ENCODE measurements around the gene NLGN1. TPM values are rescaled to one million over a fixed set of nuclear protein-coding genes. Genes with fewer than 3 reads are reported as not detected.

NLGN1 gene
- total RNA-seq, 1 experiment from 2014 or later: 16.9 TPM

DNA sequence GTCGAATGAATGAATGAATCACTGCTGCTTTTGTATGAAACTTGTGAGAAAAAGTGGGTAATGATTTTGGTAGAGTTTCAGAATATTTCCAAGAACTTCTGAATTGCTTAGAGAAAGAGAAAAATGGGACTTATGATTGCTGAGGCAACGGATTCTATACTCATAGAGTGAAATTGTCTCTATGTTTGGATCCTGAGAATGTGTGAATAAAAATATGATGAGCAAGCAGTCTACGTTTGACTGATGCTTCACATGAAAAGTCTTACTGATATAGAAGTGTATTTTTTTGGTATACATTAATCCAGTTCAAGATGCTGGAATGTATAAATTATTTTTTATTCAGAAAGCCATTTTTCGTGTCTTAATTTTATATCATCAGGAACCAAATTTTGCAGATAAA lies 441.1 kb downstream of the NLGN1 start:
- no peak for DNase-seq (ENCODE audit: low spot score)

DNA sequence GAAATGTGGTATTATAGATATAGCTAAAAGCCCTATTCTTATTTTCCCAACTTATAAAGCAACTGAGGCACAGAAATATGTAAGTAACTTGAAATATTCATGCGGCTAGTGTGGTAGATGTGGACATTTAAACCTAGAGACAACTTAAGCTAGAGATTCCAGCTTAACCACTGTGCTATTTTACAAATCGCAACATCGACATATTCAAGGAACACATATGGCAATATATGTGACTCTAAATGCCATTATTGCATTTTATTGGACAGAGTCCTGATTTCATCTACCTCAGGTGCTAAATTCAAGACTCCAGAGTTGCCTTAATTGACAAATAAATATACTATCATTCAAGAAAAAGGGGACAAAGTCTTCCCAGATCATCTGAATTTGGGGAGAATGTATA lies 442.3 kb downstream of the NLGN1 start:
- no peak for DNase-seq (ENCODE audit: low spot score)

DNA sequence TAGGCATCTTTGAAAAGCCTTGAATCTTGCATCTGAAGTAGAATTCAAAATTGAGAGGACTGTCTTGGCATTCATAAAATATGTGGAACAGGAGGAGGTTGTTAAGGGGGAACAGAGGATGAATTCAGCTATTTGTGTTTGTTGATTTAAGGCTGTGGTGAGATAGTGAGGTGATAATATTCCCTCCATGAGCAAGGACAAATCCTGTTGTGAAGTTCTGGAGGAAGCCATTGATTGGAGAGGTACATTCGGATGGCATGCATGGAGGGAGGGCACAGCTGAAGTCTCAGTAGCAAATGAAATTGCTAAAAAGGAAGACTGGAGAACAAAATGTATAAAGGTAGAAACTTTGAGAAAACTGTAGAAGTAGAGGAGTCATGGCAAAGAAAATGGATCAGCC lies 443.8 kb downstream of the NLGN1 start:
- DNase-seq (ENCODE audit: low spot score): no peak

DNA sequence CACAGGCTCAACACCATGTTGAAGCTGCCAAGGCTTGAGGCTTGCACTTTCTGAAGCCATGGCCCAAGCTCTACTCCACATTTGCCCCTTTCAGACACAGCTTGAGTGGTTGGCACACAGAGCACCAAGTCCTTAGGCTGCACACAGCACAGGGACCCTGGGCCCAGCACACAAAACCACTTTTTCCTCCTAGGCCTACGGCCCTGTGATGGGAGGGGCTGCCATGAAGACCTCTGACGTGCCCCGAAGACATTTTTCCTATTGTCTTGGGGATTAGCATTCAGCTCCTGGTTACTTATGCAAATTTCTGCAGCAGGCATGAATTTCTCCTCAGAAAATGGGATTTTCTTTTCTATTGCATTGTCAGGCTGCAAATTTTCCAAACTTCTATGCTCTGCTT lies 445.5 kb downstream of the NLGN1 start:
- no peak for DNase-seq (ENCODE audit: low spot score)

DNA sequence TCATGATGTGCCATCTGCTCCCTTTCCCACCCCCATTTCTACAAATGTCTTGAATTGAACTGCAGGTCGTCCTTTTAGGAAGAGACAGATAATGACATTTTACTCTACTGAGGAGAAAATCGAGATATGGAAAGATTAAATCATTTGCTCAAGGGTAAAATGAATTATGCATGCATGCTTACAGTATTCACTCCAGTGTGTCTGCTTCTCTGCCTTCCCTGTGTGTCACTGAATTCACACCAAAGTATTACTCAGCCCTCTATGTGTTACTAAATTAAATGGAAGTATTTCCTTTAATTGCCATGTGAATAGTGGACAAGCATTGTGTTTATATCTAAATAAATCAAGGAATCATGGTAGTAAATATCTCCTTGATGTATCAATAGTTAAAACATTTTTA lies 449.0 kb downstream of the NLGN1 start:
- no peak for DNase-seq (ENCODE audit: low spot score)

DNA sequence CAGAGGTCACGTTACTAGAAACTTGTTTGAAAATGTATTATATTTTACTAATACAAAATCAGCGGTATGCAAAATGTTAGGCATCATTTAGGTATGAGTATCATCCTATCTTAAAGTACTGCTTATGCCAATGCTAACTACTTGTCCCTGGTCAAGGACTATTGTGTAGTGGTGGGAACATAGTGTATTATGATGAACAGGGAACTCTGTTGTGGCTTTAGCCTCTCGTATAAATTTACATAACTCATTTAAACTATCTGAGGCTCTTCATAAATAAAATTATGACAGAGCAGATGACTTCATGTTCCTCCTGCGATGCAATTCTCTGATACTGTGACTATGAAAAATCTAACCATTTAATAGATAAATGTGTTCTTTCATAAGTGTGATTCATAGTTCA lies 451.9 kb downstream of the NLGN1 start:
- no peak for DNase-seq (ENCODE audit: low spot score)

DNA sequence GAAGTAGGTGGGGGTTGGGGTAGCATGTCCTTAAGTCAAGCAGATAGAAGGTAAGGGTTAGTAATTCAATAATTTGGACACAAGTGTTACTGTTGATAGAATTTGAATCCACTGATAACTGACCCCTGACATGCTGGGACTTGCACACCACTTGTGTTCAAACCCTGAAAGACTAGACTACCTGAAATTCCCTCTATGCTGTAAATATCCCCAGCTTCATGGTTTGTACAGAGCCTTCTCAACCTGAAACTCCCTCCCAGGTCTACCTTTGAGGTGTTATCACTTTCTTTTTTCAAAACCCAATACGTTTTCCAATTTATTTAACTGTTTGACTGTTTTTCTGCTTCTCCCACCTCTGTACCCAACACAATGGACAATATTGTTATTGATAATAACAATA lies 459.6 kb downstream of the NLGN1 start:
- DNase-seq (ENCODE audit: low spot score): no peak

DNA sequence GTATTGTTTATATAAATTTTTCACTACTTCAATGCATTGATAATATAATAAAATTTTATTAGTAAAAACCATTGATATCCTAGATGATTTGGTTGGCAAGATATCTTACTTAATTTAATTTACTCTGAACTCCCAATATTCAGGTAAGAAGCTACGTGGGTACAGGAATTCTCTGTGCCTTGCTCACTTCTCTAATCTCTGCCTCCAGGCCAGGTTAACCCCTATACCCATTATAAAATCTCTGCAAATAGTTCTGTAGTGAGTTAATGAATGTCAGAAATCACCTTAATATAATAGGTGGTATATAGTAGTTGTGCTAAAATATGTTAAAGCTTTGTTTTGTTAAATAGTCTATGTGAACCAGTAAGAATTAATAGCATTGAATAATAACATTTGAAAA lies 465.2 kb downstream of the NLGN1 start:
- no peak for DNase-seq (ENCODE audit: low spot score)

DNA sequence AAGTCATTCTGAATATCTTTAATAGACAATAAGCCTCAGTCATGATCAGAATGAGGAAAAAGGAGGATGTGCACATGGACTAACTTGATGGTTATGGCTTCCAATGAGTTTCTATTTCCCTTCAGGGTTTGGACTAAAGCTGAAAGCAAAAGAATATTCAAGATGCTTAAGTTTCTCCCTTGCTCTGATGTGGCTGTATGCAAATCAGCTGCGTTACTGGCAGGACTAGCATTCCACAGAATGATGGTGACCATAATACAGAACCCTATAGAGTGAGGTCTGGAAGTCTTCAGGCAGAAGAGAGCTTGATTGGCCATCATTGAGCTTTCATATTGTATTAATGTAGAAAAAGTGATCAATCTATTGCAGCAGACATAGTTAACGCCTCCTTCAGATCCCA lies 466.0 kb downstream of the NLGN1 start:
- no peak for DNase-seq (ENCODE audit: low spot score)

DNA sequence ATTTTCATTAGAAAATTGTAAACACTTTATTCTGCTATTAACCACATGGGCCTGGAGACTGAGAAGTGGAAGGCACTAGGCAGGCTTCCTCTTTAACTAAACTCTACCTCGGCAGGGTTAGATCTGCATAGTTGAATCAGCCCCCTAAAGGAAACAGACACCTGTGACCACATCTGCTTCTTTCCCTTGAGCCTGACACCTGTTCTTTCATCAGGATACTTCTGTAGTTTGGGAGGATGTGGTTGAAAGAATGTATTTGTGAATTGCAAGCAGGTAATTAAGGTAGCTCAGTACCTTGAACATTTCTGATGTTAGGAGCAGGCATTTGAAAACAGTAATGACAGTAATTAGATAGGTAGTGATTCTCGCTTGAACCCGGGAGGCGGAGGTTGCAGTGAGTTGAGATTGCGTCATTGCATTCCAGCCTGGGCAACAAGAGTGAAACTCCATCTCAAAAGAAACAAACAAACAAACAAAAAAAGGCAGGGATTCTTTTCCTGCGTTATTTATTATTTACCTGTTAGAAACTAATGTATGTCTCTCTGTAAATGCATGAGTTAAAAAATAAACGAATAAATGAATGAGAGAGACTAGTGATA lies 468.5 kb downstream of the NLGN1 start:
- DNase-seq (ENCODE audit: low spot score): no peak

DNA sequence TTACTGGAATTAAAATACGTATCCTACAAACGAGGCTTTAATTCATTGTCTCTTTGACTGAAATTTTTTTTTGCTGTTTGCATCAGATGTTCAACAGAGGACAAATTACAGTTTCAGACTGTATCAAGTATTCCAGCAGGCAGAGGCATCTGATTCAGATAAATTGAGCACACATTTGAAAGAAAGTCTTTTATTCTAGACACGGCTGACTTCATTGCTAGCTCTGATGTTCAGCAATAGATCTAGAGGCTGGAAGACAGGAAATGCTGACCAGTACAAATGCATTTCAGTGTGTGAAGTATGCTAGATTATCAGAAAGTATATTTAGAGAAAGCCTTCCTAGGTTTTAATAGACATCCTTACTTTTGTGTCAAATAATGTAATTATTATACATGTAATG lies 472.2 kb downstream of the NLGN1 start:
- no peak for DNase-seq (ENCODE audit: low spot score)

DNA sequence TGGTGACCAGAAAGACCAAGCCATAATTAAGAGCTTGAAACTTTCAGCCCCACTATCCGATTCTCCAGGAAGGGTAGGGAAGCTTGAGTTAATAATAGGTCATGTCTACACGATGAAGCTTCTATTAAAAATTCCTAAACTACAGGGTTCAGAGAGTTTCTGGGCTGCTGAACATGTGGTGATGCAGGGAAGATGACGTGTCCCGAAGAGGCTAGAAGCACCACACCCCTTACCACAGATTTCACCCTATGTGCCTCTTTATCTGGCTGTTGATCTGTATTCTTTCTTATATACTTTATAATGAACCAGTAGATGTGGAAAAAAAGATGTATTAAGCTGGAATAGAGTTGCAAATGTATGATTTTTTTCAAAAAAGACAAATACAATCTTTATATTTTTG lies 473.4 kb downstream of the NLGN1 start:
- DNase-seq (ENCODE audit: low spot score): no peak

DNA sequence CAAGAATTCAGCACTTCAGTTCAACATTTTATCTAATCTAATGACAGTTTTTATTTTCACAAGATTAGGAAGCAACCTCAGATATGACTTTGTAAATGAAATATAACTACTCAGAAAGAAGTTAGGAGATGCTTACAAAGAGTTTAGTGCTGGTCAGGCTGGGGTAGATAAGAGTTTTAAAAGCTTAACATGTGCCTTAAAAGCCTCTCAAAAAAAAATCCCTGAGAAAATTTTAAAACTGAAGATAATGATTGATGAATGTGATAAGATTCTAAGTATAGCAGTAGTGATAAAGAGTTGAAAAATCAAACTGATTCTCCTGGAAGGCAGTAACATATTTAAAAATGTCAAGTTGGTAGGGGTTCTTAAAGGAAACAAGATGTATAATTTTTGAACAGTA lies 478.2 kb downstream of the NLGN1 start:
- DNase-seq (ENCODE audit: low spot score): no peak

DNA sequence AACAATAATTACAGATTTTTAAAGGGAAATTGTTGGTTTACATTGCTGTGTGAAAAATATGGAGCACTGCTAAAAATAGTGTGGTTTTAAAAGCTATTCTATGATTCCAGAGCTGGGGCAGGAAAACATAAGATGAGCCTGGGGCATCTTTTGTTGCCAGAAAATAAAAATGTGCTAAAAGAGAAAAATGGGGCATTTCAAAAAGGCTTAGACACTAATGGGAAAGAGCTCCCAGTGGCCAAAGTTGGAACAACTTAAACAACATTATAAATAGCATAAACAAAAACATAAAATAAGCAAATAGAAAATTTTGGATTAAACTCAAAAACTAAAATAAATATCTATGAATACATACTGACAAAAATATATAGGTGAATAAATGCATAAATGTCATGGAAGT lies 478.9 kb downstream of the NLGN1 start:
- DNase-seq (ENCODE audit: low spot score): no peak

DNA sequence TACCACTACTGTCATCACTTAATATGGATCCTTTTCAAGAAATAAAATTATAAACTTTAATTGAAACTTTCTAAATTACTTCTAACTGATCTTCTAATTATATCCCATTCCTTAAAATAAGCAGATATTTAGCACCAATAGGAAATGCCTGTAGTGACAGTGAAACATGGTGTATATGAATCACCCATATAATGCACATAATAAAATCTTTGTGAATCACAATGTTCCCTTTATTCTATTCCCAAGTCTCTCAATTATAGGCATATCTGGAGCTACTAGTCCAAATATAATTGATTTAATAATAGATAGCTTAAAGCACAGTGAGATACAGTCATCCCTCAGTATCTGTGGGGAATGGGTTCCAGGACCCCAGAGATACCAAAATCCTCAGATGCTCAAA lies 490.3 kb downstream of the NLGN1 start:
- DNase-seq (ENCODE audit: low spot score): no peak

DNA sequence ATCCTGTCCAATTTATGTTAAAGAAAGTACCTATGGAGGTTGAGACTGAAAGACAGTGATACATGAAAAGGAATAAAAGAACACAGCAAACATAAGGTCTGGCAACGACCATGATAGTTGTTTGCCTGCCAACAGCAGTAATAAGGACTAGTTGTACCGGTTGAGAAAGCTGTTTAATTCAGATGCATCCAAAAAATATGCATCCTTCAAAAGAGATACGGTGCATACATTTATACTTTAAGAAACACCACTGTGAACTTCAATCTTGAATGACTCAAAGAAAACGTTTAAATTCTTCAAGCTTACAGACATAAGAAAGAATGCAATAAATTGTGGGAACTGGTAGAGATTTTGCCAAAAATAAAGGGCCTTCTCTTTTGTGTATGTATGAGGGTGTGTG lies 492.1 kb downstream of the NLGN1 start:
- DNase-seq (ENCODE audit: low spot score): no peak

DNA sequence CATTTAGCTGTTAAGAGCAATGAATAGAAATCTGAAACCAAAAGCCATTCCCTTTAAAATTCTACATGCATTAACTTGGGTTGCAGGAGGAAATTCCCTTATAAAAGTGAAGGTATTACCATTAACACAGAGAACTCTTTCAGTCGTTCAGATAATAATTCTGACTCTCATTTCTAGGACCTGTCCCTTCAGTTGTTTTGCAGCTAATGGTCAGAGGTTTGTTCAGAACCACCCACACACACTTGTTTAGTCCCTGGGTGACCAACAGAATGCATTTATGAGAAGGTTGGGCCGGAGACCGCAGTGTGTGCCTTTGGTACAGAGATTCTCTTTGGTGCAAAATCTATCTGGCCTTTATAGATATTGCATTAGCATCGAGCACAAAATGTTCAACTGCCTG lies 492.5 kb downstream of the NLGN1 start:
- DNase-seq (ENCODE audit: low spot score): no peak

DNA sequence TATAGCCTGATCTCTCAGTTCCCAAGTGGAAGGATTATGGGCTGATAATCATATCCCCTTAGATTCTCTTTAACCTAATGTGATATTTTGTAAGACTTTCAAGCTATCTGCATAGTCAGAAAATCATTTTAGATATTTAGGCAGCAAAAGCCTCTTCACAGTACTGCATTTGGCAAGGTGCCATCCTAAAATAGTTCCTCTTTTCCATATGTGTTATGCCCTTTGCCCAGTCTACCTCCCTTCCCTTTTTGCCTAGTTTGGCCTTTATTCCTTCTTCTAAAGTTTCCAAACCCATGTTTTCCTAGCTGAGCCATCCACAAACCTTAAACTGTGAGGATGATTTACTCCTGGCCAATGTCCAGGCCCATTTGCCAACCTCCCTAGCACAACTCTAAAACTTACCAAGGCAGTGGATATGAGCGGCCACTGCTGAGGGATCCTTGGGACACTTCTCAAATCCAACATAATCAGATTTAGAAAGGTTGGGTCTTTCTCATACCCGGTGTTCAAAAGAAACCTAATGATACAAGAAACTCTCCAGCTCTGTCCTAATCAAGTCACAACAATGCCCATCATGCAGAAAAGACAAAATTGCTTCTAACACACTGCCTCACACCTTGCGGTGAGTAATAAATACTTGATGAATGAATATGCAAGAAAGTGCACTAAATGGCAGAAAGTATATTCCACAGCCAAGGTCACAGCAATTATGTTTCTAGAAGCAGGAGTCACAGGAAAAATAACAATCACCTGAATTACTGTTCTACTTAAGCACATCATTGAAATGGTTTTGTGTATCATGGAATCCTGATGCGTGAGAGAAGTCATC lies 493.9 kb downstream of the NLGN1 start:
- DNase-seq (ENCODE audit: low spot score): no peak

DNA sequence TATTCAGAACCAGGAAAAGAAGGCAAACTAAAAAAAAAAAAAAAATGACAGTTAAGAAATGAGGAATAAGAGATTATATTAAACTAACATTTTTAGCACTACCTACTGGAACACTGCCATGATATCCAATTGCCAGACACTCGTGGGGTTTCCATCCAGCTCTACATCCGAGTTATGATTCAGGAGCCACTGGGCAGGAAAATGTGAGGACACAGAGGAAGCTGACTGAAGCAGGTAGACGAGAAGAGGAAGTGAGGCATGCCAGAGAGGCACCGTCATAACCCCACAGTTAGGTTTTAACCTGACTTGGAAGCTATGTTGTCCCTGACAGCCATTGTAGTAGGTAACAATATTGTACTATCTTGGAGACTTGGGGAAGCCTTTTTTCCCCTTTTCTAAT lies 495.0 kb downstream of the NLGN1 start:
- DNase-seq (ENCODE audit: low spot score): no peak

DNA sequence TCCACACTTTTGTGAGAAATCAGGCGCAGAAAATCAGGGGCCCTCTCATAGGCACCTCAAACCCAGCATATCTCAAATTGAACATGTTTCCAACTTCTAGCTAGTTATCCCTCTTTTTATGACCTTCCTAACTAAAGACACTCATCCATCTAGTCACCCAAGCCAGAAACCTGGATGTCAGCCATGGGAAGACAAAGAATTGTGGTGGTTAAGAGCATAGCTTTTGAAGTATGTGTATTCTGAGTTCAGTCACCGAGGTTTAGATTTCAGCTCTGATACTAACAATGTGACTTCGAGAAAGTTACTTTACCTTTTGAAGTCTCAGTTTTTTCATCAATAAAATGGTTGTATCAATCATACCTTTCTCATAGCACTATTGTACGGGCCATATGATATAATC lies 495.5 kb downstream of the NLGN1 start:
- DNase-seq (ENCODE audit: low spot score): no peak

DNA sequence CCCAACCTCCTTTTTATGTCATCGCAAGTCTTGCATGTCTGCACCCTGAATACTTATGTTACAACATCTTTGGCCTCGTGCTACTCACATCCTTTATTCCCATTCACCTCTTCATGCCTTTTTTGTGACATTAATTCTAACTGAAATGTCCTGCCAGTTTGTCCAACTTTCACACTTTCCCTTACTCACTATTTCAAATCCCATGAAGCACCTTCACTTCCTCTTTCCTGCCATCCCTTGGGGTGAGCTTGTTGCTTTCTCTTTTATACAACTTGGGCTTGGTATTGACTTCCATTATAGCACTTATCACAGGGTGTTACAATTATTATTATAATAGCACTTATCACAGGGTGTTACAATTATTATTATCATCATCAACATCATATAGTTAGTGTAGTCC lies 496.3 kb downstream of the NLGN1 start:
- no peak for DNase-seq (ENCODE audit: low spot score)

DNA sequence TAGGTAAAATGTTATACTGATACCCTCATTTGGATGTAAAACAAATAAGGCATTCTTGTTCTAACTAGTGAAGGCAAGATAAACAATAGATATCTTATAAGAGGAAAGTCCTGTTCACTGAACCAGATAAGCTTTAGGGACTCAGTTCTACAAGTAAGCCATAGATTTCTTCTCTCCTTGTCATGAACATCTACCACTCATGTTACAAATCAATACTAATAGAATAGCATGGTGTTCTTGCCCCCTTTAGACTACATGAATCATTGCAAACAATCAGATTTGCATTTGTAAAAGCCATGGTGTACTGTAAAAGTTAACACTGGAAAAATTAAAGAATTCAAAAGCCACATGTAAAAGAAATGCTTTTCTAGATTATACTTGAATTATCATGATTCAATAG lies 500.1 kb downstream of the NLGN1 start:
- DNase-seq (ENCODE audit: low spot score): no peak

DNA sequence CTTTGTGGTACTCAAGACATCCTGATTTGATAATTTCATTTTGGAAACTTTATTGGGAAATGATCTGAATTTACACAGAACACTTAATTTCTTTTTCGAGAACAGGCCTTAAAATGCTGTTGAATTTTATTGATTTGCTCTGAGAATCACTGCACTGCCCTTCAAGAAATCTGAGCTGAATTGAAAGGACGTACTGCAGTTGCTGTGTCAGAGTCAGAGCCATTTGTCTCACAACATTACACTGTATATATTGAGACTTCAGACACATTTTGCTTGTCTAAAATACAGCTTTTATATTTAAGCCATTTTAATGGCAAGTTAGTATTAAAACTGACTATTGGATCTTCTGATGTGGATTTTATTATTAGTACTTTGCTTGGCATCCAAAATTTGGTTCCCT lies 504.1 kb downstream of the NLGN1 start:
- DNase-seq (ENCODE audit: low spot score): no peak

DNA sequence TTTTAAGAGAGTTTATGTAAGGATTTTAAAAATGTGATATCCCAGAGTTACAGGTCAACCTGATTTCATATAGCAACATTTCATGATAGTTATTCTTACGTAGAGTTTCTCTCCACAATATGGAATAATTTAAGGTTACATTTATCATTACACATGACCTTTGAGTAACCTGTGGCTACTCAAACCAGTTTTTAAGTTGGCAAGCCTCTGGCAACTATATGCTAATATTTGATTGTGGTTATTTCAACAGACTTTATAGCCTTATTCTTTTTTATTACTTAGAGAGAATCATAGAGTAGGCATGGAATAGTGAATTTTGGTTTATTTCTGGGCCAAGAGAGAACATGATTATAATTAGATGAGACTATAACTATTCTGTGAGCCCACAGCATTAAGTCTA lies 504.9 kb downstream of the NLGN1 start:
- DNase-seq (ENCODE audit: low spot score): no peak
